Omental fat pad (tissue), 4 donors: Measurements from ENCODE around the gene METTL22. TPM values are rescaled to one million over a fixed set of nuclear protein-coding genes. Genes with fewer than 3 reads are reported as not detected.

Experiments
- ATAC-seq: fragments of 150-250 bp; one replicate; pipeline ENCODE4 v1.9.1; 2016; ENCODE audit warnings: mild to moderate bottlenecking, moderate library complexity; ENCODE audit not compliant: low FRiP score
- DNase-seq: peaks from one replicate; pipeline ENCODE4 v3.0.0-alpha.2; 2019; ENCODE audit warnings: low spot score
- CTCF ChIP-seq, 3 donors: fragments of 450-650 bp; IDR thresholded peaks; one replicate each; pipeline ENCODE4 v1.5.1; 2016 to 2017; ENCODE audit warnings: antibody characterized with exemption in 3 of 3, mild to moderate bottlenecking in 3 of 3, moderate library complexity in 2 of 3
- total RNA-seq, 4 donors: library from RNA; depleted of rRNA; stranded (reverse); fragments of >200 nt; gene quantifications; one replicate each; pipeline ENCODE4 v1.1.0, GENCODE V29; 2016

METTL22 gene
- total RNA-seq, 4 donors from 2014 or later, result 16.7 to 40.0 (median 24.5) TPM

GRCh38 chr16:8588682-8589056 is 32.8 kb upstream of the METTL22 start:
- no peak for DNase-seq
- no peak for TF ChIP-seq CTCF (IDR thresholded peaks at IDR 0.05)
- ATAC-seq, result no peak

GRCh38 chr16:8589057-8589899 is 32.2 kb upstream of the METTL22 start:
- ATAC-seq (no peak), DNase-seq (no peak)
- TF ChIP-seq CTCF (IDR thresholded peaks at IDR 0.05), result no peak

- DNase-seq (no peak), ATAC-seq (no peak)
- no peak for TF ChIP-seq CTCF (IDR thresholded peaks at IDR 0.05)
Observed at GRCh38 chr16:8589900-8590688, 31.4 kb upstream of the METTL22 start, which contains the start of gene TMEM114. TSS of gene TMEM114 (minus strand) at chr16:8590511. CDS start at chr16:8589838, 673 bp downstream.

GRCh38 chr16:8590811-8591210 is 30.7 kb upstream of the METTL22 start:
- TF ChIP-seq CTCF (IDR thresholded peaks at IDR 0.05), result no peak
- ATAC-seq (no peak), DNase-seq (no peak)

- no peak for TF ChIP-seq CTCF (IDR thresholded peaks at IDR 0.05)
- DNase-seq (no peak), ATAC-seq (no peak)
Observed at GRCh38 chr16:8591451-8591850, 30.0 kb upstream of the METTL22 start.

- no peak for TF ChIP-seq CTCF (IDR thresholded peaks at IDR 0.05)
- ATAC-seq (peak; percentile 67), DNase-seq (no peak)
Observed at GRCh38 chr16:8594149-8594666, 27.3 kb upstream of the METTL22 start.
